ENCODE data around the gene SMAD6.

- TF ChIP-seq CTCF (IDR thresholded peaks at IDR 0.05) = no peak
- no peak for TF ChIP-seq POLR2A (IDR thresholded peaks at IDR 0.05)
Observed at GRCh38 chr15:66830823-66831222, 128.8 kb downstream of the SMAD6 start.

All from body of pancreas (tissue), 4 donors.